Measurements from ENCODE around the gene TRA2A.

- TF ChIP-seq CTCF (IDR thresholded peaks at IDR 0.05) (no peak), EP300 (IDR thresholded peaks at IDR 0.05) (no peak), POLR2AphosphoS5 (IDR thresholded peaks at IDR 0.05) (no peak)
Observed at GRCh38 chr7:23486002-23486773, 45.6 kb downstream of the TRA2A start.

Measured in suprapubic skin (tissue), 4 donors.